Suprapubic skin (tissue), 3 donors: ENCODE results near the gene SLC2A4.

Source experiments
- EP300 ChIP-seq: sonication (generic); formaldehyde crosslinking; IDR thresholded peaks from one replicate; pipeline ENCODE4 v1.6.1; 2017; ENCODE audit warnings: antibody characterized with exemption
- TF ChIP-seq, protein P1 (sequence below), 2 donors: fragments of 200-600 bp in 1 of 2; fragments of 450-650 bp in 1 of 2; sonication (generic) in 1 of 2; IDR thresholded peaks; one replicate each; pipeline ENCODE4 v1.5.1; 2016 to 2019; ENCODE audit warnings: antibody characterized with exemption in 2 of 2, mild to moderate bottlenecking in 1 of 2, moderate library complexity in 1 of 2

DNA sequence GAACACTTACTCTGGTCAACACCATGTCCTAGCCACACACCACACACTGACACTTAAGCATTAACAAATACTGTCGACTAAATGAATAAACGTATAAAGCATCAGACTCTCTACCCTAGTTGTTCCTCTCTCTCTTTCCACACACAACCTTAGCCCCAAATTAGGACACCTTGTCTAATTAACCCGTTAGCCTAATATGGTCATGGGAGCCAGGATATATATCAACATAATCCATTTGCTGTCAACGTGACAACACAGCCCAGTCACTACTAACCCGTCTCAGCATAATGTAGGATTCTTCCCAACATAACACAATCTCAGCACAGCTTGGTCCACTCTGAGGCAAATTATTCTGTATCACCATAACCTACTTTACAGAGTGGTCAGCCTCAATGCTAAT, 49.4 kb upstream of the SLC2A4 start:
- TF ChIP-seq EP300, result no peak
- TF ChIP-seq, protein P1, sequence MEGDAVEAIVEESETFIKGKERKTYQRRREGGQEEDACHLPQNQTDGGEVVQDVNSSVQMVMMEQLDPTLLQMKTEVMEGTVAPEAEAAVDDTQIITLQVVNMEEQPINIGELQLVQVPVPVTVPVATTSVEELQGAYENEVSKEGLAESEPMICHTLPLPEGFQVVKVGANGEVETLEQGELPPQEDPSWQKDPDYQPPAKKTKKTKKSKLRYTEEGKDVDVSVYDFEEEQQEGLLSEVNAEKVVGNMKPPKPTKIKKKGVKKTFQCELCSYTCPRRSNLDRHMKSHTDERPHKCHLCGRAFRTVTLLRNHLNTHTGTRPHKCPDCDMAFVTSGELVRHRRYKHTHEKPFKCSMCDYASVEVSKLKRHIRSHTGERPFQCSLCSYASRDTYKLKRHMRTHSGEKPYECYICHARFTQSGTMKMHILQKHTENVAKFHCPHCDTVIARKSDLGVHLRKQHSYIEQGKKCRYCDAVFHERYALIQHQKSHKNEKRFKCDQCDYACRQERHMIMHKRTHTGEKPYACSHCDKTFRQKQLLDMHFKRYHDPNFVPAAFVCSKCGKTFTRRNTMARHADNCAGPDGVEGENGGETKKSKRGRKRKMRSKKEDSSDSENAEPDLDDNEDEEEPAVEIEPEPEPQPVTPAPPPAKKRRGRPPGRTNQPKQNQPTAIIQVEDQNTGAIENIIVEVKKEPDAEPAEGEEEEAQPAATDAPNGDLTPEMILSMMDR (IDR thresholded peaks at IDR 0.05), result no peak
